HL-60/S4 treated with phorbol 12-myristate 13-acetate at 8.2 ng/mL for 4 days and 3 days (cell line): Measurements from ENCODE around the gene ME3.

Experiments
- in situ Hi-C: fragments of 300-500 bp; cut with MboI; formaldehyde crosslinking; loops from 2 replicates; pipeline ENCODE4 v1.15.0; 2022; ENCODE audit warnings: low sequenced_read_pairs

The ME3 gene

DNA sequence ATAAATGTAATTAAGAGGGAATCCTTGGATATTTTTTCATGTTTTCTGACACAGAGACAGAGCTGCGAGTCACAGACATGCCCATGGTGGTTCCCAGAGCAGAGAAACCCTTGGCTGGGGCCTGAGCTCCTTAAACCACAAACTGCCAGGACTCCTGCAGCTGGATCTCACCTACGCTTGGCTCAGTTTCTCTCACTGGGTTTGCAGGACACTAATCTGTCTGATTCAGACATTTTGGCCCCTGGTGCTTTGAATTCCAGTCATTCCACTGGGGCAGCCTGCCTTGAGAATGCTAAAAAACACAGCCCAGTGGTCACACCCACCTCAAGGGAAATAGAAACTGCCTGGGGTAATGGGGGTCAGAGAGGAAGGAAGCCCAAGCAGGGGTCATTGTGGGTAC lies 175.1 kb downstream of the ME3 start:
- in situ Hi-C loops, result no loop called here

DNA sequence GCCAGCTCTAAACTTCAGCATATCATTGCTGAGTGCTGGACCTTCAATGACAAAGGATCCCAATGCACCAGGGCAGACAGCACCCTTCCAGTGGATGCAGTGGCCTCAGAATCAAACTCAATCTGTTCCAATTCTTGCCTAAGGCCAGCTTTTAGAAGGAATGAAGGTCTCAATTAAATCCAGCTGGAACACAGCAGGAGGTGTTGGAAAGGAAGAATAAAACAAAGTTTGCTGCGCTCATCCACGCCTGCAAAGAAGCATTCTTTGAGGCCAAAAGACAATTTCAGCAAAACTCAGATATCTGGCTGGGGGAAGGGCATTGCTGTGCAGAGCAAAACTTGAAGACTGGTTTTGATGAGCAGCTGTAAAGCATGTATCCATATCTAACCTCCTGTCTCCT lies 177.1 kb downstream of the ME3 start:
- in situ Hi-C loops, result no loop called here

DNA sequence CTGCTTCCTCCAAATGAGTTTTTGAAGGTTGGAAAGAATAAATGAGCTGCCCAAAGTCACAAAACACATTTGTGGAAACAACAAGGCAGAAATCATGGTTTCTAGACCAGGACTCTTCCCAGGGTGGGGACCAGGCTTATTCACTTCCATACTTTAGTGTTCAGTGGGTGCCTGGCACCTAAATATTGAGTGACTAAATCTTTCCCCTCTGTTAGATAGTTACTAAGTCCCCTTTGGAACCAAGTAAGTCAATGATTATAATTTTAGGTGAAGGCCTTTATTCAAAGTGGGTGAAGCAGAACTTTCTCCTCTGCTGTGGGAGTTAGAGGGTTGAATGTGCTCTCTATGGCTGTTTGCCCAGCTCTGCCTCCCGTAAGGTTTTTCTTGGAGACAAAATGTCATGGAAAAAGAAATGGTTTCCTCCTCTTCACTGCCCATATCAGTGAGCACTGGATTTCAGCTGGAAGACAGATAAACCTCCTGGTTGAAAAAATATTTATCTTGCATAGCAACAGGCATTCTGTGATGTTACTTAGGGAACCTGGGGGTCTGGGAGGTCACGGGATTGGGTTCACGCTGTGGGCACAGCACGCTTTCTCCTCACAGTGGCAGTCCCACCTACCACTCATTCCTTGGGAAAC lies 179.9 kb downstream of the ME3 start:
- in situ Hi-C loops, result no loop called here

DNA sequence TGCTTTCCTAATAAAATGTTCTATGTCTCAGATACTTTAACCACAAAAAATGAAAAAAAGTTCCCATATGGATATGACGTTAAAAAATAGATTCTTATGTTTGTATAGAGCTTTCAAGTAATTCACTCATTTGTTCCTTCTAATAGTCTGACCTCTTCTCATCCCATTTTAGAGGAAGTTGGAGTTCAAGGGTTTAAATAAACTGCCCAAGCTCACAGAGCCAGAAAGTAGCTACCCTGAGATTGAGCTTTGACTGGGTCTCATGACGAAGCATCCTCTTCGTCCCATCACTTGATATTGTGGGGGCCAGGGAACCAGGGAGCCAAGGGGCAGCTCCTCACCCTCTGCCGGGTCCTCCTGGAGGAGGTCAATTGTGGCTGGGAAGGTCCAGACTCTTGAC lies 181.4 kb downstream of the ME3 start:
- in situ Hi-C loops, result no loop called here

DNA sequence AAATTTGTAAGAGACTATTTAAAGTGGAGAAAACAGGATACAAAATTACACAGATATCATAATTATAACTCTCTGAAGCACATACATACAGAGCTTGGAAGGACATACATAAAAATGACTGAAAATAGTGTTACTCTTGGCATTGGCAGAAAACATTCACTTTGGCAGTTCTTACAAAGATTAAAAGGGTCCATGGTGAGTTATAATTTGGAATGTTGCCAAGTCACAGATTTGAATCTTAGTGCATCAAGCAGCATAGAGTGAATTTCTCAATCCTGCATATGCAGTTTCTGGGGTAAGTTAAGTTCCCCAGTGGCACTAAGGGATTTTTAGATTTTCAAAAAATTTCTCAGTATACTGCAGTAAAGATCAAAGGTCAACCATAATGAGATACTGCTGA lies 181.8 kb downstream of the ME3 start:
- in situ Hi-C loops, result no loop called here

DNA sequence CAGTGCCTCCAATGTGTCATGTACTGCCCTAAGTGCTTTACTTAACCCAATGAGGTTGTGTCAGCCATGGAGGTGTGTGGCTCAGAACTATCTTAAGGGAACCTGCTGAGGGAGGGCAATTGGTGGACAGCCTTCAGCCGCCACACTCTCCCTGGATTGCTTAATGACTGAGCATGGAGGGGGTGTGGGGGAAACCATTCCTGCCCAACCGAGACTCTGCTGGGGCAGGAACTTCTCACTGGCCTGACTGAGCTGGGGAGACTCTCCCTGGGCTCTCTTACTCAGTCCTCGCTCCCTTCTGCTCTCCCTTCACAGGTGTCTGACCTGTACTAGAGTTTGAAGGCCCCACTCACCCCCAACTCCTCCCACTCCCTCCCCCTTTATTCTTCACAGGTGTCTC lies 183.0 kb downstream of the ME3 start:
- in situ Hi-C loops, result no loop called here

DNA sequence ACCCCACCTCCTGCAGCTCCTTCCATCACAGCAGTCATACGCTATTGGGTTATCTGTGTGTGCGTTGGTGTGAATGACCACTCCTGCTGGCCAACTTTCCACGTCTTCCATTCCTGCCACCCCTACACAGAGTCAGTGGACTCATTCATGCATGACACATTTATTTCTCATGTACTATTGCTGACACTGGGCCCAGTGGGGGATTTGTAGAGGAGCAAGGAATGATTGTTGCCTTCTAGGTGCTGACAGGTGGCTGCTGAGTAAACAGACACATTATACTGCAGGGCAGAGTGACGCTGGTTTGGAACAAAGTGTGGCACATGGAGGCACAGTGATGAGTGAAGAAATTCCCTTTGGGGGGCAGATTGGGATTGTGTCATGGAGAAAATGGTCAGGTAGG lies 183.9 kb downstream of the ME3 start:
- in situ Hi-C loops, result no loop called here

DNA sequence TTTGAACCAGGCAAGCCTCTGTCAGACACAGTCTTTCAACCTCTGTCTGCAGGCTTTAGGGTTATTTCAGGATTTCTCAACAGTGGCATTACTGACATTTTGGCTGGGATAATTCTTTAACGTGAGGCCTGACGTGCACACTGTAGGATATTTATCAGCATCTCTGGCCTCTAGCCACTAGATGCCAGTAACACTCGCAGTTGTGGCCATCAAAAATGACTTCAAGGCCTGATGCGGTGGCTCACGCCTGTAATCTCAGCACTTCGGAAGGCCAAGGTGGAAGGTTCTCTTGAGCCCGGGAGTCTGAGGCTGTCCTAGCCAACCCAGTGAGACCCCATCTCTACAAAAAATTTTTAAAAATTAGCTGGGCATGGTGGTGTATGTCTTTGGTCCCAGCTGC lies 184.7 kb downstream of the ME3 start:
- in situ Hi-C loops, result no loop called here

DNA sequence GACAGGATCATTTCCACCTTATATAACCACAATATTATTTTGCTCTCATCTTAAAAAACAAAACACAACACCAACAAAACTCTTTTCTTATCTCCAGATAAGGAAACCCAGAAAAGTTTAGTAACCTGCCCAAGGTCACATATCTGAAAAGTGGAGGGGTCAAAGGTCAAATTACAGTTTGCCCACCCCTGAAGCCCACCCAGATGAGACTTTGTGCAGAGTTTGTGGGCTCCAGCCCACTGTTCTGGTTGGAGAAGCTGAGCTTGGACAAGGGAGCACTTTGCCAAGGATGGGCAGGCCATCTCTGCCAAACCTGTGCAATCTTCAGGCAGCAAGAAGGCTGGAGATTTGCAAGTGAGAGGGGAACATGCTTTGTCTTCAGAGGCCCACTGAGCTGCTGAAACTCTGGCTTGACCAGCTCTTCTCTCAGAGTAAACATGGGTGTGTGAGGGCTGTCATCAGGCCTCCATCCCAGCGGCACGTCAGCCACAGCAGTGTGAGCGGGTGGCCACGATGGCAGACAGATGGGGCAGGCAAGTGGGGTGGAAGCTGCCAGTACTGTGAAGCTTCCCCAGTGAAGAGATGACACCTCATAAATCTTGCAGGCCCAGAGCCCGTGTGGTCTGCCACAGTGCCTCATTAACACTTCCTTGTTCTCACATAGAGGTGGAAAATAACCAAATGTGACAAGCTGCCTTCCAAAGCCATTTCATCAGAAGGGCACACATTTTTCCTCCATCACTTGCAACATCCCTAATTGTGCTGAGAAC lies 186.0 kb downstream of the ME3 start:
- in situ Hi-C loops, result no loop called here

DNA sequence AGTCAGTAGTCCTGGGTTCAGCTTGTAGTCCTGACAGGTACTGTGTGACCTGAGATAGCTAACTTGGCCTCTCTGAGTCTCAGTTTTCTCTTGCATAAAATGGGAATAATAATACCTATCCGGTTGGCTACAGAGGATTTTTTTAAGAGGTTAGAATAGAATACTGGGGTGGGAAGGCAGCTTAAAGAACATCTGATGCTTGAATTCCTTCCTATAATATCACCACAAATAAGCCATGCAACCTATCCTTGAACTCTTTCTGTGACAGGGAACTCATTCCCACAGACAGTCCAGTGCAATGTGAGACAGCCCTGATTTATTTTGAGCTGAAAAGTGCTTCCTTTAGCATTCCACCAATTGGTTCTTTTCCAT lies 187.6 kb downstream of the ME3 start:
- in situ Hi-C loops, result no loop called here

DNA sequence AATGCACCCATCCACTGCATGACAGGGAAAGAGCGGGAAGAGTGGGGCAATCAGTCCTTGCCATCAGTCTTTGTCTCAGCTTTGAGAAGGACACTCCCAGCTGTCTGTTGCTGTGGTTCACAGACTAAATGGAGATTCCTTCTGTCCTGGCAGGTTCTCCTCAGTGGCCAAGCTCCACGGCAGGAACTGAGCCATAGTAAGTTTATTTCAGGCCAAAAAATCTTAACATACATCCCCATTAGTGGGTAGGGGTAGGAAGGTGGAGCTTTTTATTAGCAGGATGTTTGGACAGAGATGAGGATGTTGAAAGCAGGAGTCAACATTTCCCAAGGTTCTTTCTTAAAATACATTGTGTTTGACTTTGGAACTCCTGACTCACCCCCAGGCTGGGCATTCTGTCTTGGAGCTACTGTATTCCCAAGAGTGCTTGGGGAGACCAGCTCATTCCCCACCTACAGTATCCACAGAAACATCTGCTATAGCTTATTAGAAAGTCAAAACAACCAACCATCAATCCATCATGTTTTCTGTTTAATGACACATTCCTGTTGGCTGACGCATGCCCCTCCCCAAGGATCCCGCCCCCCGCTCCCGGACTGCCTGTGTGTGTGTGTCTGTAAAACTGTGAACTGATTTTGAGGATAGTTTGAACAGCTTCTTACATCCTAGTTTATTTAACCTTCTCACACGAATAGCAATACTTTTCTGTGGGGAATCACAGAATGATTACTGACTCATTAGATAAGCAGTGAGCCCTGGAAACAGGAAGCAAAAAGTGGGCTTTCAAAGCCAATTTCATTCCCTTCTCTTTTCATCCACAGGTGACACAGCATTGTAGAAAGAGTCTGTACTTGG lies 188.2 kb downstream of the ME3 start:
- in situ Hi-C loops, result no loop called here

DNA sequence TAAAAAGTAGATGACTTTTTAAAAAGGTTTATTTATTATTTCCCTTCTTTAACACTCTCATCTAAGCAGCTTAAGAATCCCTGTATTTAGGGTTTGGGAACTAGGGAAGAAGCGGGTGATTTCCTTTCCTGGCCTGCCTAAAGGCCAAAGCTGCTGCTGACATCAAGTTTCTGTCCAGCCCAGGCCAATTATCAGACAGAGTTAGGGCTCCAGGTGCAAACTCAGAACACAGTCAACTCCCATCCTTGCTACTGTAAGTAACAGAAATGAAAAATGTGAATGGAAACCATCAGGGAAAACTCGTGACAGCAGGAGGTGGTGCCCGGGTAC lies 188.8 kb downstream of the ME3 start:
- in situ Hi-C loops, result no loop called here

DNA sequence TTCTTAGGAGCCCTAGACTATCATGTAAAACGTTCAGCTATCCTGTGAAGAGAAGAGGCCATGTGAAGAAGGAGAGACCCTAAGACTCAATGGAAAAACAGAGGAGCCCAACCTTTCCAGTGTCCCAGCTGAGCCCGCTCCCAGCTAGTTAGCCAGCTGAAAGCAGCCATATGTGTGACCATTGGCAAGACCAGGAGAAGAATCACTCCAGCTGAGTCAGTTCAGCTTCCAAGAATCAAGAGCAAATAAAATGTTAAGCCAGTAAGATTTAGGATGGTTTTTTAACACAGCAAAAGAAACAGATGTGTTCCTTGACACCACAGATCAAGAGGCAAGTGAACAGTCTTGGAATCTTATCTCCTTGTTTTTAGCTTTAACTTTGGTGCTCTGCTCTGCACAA lies 189.7 kb downstream of the ME3 start:
- in situ Hi-C loops, result no loop called here

DNA sequence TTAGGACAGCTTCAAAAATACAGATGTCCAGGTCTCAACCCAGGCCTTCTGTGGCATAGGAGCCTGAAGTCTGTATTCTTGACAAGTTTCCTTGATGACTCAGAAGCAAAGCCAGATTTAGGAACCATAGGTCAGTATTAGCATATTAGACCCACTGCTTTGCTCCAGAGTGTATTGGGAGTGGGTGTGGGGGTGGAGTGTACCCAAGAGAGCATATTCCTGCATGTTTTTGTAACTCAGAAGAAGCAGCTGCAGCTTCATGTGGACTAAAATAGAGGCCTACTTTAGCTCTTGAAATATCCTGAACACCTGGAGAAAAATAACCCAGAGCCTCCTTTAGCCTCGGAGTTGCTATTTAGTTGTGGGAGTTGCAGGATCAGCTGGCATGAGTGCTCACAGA lies 191.0 kb downstream of the ME3 start:
- in situ Hi-C loops, result no loop called here

DNA sequence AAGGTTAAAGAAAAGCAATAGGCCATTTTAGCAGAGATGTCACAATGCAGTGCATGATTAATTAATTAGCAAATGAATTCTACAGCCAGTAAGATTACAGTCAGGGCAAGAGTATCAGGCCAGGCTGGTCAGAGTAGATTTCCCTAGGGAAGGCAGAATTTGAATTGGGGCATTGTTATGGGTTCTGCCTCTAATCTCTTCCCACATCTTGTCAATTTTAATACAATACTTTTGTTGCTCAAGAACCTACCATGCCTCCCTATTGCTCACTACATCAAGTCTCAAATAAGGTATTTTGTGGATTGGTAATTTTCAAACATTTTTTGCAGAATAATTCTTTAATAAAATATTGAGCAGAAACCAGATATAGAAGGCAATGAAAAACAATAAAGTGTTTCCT lies 194.1 kb downstream of the ME3 start:
- in situ Hi-C loops, result no loop called here

DNA sequence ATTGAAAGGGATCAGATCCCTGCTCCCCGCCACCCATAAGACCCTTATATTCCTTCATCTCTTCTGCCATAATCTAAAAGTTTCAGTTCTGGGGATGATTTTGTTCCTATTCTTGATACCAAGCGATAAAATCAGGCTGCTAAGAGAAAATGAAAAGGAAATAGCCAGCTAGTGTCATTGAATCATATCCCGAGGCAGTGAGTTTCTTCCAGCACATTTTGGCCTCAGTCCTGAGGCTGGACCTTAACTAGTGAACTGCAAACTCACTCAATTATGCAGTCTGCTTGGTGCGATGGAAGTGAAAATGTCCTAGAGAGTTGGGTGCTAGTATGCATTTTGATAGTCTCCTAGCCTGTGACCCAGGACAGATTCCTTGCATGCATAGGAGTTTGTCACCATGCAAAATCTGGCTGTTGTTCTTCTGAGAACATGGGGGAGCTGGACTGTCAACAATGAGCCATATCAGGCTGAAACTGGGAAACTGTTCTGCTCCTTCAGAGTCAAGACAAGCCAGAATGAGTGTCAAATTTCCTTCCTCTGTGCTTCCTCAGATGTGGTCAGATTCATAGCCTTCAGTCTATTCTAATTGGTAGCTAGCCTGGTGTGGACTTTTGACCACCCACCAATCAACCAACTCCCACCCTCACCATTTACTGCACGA lies 194.8 kb downstream of the ME3 start:
- in situ Hi-C loops, result no loop called here

DNA sequence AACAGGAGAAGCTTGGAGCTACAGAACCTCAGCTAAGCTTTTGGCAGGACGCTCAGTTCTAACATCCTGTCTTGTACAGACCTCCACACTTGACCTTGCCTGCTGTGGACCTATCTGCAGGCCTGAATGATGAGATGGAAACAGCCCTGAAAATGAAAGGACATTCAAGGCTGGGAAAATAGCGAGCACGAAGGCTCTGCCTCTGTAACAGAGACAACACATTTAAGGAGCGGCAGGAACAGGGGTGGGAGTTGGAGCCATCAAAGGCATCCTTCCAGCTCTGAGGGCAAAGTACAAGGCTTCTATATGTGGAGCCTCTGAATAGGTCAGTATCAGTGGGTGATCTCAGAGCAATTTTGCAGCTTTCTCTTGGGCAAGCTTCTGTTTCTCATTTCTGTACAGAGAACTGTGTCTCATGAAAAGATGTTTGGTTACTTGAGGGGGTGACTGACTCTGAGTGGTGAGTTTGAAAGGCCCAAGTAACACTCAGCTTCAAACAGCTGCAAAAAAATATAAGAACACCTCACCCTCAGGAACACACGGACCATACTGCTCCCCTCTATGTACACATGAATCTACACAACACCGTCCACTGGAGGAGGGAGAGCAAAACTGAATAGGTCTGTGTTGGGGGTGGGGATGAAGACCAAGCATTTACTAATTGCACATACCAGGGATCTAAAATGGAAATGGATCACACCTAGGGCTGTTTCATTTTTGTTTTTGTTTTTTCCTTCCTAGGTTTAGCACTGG lies 196.1 kb downstream of the ME3 start:
- in situ Hi-C loops, result no loop called here

DNA sequence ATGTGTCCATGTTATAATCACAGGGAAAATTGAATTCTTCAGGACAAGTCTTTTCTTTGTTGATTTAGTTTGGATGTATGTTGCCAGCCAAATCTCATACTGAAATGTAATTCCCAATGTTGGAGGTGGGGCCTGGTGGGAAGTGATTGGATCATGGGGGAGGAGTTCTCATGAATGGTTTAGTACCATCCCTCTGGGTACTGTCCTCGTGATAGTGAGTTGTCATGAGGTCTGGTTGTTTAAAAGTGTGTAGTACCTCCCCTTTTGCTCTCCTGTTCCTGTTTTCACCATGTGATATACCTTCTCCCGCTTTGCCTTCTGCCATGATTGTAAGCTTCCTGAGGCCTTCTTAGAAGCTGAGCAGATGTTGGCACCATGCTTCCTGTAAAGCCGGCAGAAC lies 197.4 kb downstream of the ME3 start:
- in situ Hi-C loops, result no loop called here

DNA sequence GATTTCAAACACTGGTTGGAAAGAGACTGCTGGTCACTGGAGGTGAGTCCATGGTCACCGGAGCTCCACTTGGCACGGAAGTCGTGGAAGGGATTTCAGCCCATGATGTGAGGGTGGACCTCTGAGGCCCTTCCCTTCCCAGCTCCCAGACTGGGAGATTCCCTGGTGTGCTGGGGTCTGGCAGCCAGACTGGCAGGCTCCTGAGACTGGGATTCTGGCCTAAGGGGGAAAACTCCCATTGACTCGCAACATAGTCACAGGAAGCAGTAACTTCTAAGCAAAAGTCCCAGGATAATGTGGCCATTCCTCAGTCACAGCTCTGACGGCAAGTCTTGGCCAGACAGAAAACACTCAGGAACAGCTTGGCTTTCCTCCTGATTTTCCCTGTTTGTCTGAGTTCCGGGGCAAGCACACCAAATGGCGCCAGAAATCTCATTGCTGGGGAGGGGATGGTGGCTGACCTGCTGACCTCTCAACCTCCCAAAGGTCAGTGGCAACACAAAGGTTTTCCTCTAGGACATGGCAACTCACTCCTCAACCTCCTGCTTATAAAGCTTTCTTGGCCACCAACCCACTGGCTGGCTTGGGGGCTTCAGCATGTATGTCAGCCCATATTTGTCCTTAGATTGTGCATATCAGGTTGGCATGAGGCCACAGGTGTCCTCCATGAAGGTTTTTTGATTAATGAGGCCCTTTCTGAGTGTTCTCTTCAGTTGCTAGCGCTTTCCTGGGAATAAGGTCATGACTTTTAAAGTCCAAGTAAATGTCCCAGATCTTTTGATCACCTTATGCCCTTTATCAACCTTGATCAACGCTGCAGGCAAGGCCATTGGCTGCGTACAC lies 198.2 kb downstream of the ME3 start:
- in situ Hi-C loops, result no loop called here
